HEK293T (cell line): Measurements from ENCODE around the gene POLD1.

Experiments used
- ARNT ChIP-seq: fragments of 450-650 bp; IDR thresholded peaks from 2 replicates; pipeline ENCODE4 v1.6.1; 2017; ENCODE audit warnings: mild to moderate bottlenecking
- BHLHE40 ChIP-seq: fragments of 450-650 bp; IDR thresholded peaks from 2 replicates; pipeline ENCODE4 v1.6.1; 2016; ENCODE audit warnings: mild to moderate bottlenecking, moderate library complexity, borderline replicate concordance
- ELF4 ChIP-seq: fragments of 450-650 bp; IDR thresholded peaks from 2 replicates; pipeline ENCODE4 v1.6.1; 2017; ENCODE audit warnings: antibody characterized with exemption
- FOXA1 ChIP-seq: fragments of 450-650 bp; IDR thresholded peaks from 2 replicates; pipeline ENCODE4 v1.6.1; 2016; ENCODE audit warnings: mild to moderate bottlenecking
- FOXK2 ChIP-seq: fragments of 450-650 bp; IDR thresholded peaks from 2 replicates; pipeline ENCODE4 v1.6.1; 2016; ENCODE audit warnings: mild to moderate bottlenecking
- FOXM1 ChIP-seq: fragments of 450-650 bp; IDR thresholded peaks from 2 replicates; pipeline ENCODE4 v1.6.1; 2017; ENCODE audit warnings: mild to moderate bottlenecking, borderline replicate concordance
- L3MBTL2 ChIP-seq: fragments of 450-650 bp; conservative IDR thresholded peaks from 2 replicates; pipeline ENCODE4 v1.6.1; 2016; ENCODE audit warnings: mild to moderate bottlenecking
- SP1 ChIP-seq: fragments of 450-650 bp; IDR thresholded peaks from 2 replicates; pipeline ENCODE4 v1.6.1; 2017
- SUZ12 ChIP-seq: fragments of 450-650 bp; IDR thresholded peaks from 2 replicates; pipeline ENCODE4 v1.6.1; 2016; ENCODE audit warnings: mild to moderate bottlenecking
- TARDBP ChIP-seq: fragments of 450-650 bp; IDR thresholded peaks from 2 replicates; pipeline ENCODE4 v1.6.1; 2016

GRCh38 chr19:50450369-50451222 lies 66.4 kb downstream of the POLD1 start:
- TF ChIP-seq BHLHE40 (no peak), SUZ12 (no peak), FOXK2 (no peak), ARNT (no peak), FOXA1 (no peak), ELF4 (no peak), FOXM1 (no peak), L3MBTL2 (no peak), TARDBP (no peak), SP1 (no peak)
